ENCODE measurements around the gene LZTR1. TPM values are rescaled to one million over a fixed set of nuclear protein-coding genes. Genes with fewer than 3 reads are reported as not detected.

LZTR1 gene
- total RNA-seq, 1 donor from 2014 or later: 91.6 TPM

DNA sequence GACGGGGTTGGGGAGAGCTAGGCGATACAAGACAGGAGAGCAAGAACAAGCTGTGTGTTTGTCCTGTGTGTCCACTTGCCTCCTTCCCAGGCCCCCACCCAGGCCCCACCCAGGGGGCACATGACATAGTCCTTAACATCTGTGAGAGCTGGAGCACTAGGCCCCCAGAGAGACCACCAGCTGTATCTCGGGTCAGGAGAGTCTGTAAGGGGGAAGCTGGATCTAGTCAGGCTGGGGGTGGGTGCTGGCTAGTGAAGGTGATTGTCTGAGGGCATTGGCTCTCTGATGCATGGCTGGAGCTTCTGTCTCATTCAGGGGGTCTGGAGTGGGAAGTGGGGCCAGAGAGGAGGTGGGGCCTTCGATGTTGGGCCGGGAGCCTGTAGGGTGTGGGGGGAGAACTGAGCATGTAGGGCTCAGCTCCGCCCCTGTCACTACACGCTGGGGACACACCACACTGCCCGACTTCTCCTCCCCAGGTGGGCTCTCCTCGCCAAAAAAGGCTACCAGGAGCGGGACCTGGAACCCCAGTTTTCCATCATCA lies 33.4 kb downstream of the LZTR1 start:
- TF ChIP-seq, protein P1, sequence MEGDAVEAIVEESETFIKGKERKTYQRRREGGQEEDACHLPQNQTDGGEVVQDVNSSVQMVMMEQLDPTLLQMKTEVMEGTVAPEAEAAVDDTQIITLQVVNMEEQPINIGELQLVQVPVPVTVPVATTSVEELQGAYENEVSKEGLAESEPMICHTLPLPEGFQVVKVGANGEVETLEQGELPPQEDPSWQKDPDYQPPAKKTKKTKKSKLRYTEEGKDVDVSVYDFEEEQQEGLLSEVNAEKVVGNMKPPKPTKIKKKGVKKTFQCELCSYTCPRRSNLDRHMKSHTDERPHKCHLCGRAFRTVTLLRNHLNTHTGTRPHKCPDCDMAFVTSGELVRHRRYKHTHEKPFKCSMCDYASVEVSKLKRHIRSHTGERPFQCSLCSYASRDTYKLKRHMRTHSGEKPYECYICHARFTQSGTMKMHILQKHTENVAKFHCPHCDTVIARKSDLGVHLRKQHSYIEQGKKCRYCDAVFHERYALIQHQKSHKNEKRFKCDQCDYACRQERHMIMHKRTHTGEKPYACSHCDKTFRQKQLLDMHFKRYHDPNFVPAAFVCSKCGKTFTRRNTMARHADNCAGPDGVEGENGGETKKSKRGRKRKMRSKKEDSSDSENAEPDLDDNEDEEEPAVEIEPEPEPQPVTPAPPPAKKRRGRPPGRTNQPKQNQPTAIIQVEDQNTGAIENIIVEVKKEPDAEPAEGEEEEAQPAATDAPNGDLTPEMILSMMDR (IDR thresholded peaks at IDR 0.05; ENCODE audit: unreplicated experiment): no peak
- Mint-ChIP-seq H3K4me1 (ENCODE audit: low read depth) (peaks cover 14% of the 10 kb centered on the region), H3K27ac (no peak overlapping the region), H3K9me3 (ENCODE audit: low read depth) (peaks cover 3% of the 10 kb centered on the region), H3K27me3 (no peaks in the 10 kb centered on the region), H3K36me3 (ENCODE audit: insufficient read depth) (no peaks in the 10 kb centered on the region), H3K4me3 (ENCODE audit: low read depth) (no peak overlapping the region)
- DNase-seq (ENCODE audit: low spot score, unreplicated experiment): no peak

DNA sequence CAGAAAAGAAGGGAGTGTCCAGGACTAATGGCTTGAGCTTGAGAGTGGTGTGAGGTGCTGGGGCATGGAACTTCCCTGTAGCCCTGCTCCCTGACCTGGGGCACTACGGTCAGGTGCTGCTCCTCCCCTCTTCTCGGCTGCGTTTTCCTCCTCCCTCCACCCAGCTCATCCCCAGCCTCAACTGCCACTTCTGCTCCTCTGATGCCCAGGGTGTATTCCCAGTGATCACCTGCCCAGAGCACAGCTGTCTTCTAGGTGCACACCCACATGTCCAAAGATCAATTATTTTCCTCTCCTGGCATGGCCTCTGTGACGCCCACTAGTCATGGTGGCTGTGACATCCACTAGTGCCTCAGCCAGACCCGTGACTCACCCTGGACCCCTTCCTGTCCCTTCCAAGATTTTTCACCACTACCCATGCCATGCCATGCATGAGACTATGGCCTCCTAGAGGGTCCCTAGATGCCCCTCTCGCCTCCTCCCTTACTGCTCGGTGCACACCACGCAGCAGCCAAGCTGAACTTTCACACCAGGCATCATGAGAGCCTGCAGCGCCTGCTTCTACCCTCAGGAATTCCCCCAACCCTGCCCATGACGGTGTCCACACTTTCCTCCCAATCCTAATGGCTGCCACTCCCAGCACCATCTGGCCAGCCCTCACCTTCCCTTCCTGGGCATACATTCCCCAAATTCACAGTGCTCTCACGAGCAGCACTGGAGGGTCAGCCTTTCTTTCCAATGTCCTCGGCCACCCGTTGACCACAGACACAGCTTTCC lies 34.7 kb downstream of the LZTR1 start:
- Mint-ChIP-seq H3K4me1 (ENCODE audit: low read depth) (peaks cover 14% of the 10 kb centered on the region), H3K36me3 (ENCODE audit: insufficient read depth) (no peaks in the 10 kb centered on the region), H3K27me3 (no peaks in the 10 kb centered on the region), H3K4me3 (ENCODE audit: low read depth) (no peak overlapping the region), H3K9me3 (ENCODE audit: low read depth) (peaks cover 3% of the 10 kb centered on the region), H3K27ac (no peak overlapping the region)
- TF ChIP-seq, protein P1 (IDR thresholded peaks at IDR 0.05; ENCODE audit: unreplicated experiment): no peak
- DNase-seq (ENCODE audit: low spot score, unreplicated experiment): no peak

DNA sequence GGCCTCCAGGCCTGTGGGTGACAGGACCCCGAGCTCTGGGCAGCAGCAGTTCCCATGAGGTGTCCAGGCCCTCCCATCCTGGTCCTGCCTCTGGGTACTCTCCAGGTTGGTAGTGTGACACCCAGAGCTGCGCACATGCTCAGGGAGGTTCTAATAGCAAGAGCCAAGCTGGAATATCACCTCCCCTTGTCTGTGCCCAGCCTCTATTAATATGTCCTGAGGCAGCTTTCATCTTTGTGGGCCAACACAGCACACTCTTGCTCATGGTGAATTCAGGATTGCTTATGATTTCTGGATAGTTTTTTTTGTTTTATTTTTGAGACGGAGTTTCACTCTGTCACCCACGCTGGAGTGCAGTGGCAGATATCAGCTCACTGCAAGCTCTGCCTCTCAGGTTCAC lies 36.2 kb downstream of the LZTR1 start:
- no peaks in the 10 kb centered on the region for H3K36me3 Mint-ChIP-seq (ENCODE audit: insufficient read depth)
- peaks cover 3% of the 10 kb centered on the region for H3K9me3 Mint-ChIP-seq (ENCODE audit: low read depth)
- TF ChIP-seq, protein P1 (IDR thresholded peaks at IDR 0.05; ENCODE audit: unreplicated experiment): no peak
- no peak overlapping the region for H3K27ac Mint-ChIP-seq
- no peak for DNase-seq (ENCODE audit: low spot score, unreplicated experiment)
- H3K4me3 Mint-ChIP-seq (ENCODE audit: low read depth): no peak overlapping the region
- H3K27me3 Mint-ChIP-seq: no peaks in the 10 kb centered on the region
- peaks cover 14% of the 10 kb centered on the region for H3K4me1 Mint-ChIP-seq (ENCODE audit: low read depth)

DNA sequence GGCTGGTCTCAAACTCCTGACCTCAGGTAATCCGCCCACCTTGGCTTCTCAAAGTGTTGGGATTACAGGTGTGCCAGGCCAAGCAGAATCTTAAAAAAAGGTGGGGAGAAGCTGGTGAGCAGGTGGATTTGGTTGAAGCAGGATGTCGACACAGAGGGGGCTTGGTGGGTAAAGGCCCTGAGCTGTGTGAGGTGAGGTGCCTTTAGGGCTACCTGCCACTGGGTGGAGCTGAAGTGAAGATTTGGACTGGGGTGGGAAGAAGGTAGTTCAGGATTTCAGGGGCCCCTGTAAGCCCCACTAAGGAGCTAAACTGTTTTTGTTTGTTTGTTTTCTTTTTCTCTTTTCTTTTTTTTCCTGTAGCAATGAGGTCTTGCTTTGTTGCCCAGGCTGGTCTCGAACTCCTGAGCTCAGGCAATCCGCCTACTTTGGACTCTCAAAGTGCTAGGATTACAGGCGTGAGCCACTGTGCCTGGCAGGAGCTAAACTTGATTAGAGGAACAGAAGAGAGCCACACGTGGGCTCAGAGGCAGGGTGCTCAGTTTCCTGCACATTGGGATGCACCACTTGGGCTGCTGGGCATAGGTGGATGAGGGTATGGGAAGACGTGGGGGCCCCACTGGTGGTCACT lies 38.8 kb downstream of the LZTR1 start:
- TF ChIP-seq, protein P1 (IDR thresholded peaks at IDR 0.05; ENCODE audit: unreplicated experiment): peak; percentile 40
- H3K27me3 Mint-ChIP-seq: no peaks in the 10 kb centered on the region
- peaks cover 3% of the 10 kb centered on the region for H3K9me3 Mint-ChIP-seq (ENCODE audit: low read depth)
- no peak for DNase-seq (ENCODE audit: low spot score, unreplicated experiment)
- H3K27ac Mint-ChIP-seq: peak overlapping the region; percentile 68
- H3K36me3 Mint-ChIP-seq (ENCODE audit: insufficient read depth): no peaks in the 10 kb centered on the region
- H3K4me1 Mint-ChIP-seq (ENCODE audit: low read depth): peaks cover 3% of the 10 kb centered on the region
- no peak overlapping the region for H3K4me3 Mint-ChIP-seq (ENCODE audit: low read depth)

DNA sequence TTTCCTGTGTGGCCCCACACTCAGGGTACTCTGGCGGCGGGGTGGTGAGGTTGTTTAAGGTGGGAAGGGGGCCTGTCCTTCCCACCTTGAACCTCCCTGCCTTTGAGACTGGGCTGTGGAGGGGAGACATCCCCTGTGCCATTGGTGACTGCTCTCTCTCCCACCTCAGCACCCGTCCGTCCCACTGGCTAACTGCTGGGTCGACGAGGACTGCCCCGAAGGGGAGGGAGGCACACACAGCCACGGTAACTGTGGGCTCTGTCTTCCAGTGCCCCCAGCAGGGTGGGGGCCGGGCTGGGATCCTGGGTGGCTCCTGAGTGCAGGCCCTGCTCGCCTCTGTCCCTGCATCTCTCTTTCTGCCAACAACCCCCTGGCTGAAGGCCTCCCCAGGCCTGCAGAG lies 40.4 kb downstream of the LZTR1 start:
- no peaks in the 10 kb centered on the region for H3K4me1 Mint-ChIP-seq (ENCODE audit: low read depth)
- H3K9me3 Mint-ChIP-seq (ENCODE audit: low read depth): peaks cover 3% of the 10 kb centered on the region
- no peak for DNase-seq (ENCODE audit: low spot score, unreplicated experiment)
- H3K27ac Mint-ChIP-seq: no peak overlapping the region
- no peak overlapping the region for H3K4me3 Mint-ChIP-seq (ENCODE audit: low read depth)
- no peaks in the 10 kb centered on the region for H3K36me3 Mint-ChIP-seq (ENCODE audit: insufficient read depth)
- TF ChIP-seq, protein P1 (IDR thresholded peaks at IDR 0.05; ENCODE audit: unreplicated experiment): no peak
- no peaks in the 10 kb centered on the region for H3K27me3 Mint-ChIP-seq
